ENCODE data around the gene MTMR1. TPM values are rescaled to one million over a fixed set of nuclear protein-coding genes. Genes with fewer than 3 reads are reported as not detected.

MTMR1 gene
- total RNA-seq, 6 experiments from 2014 or later, result 9.0 to 20.6 (median 20.2) TPM

GRCh38 chrX:150765782-150766350, 72.7 kb downstream of the MTMR1 start:
- H3K27ac Mint-ChIP-seq, result no peak overlapping the region
- no peak for DNase-seq
- no peaks in the 10 kb centered on the region for H3K4me1 Mint-ChIP-seq (ENCODE audit: low read depth)

GRCh38 chrX:150766351-150767044, 73.3 kb downstream of the MTMR1 start:
- TF ChIP-seq CTCF (IDR thresholded peaks at IDR 0.05), result no peak; the same call in 1 of the 2 replicates
- Mint-ChIP-seq H3K36me3 (ENCODE audit: low read depth) (no peaks in the 10 kb centered on the region), H3K27ac (peak overlapping the region; percentile 36; the same call in 1 of the 2 replicates), H3K9me3 (no peaks in the 10 kb centered on the region), H3K4me1 (ENCODE audit: low read depth) (no peaks in the 10 kb centered on the region), H3K27me3 (ENCODE audit: insufficient read depth) (no peaks in the 10 kb centered on the region; the same call in 1 of the 2 replicates), H3K4me3 (no peak overlapping the region)
- DNase-seq, result no peak

More at GRCh38 chrX:150765782-150766350, 72.7 kb downstream of the MTMR1 start:
- H3K36me3 Mint-ChIP-seq (ENCODE audit: low read depth), result no peaks in the 10 kb centered on the region
- H3K27me3 Mint-ChIP-seq (ENCODE audit: insufficient read depth), result no peaks in the 10 kb centered on the region; the same call in 1 of the 2 replicates
- H3K4me3 Mint-ChIP-seq, result no peak overlapping the region
- no peak for TF ChIP-seq CTCF (IDR thresholded peaks at IDR 0.05)
- no peaks in the 10 kb centered on the region for H3K9me3 Mint-ChIP-seq

DNA sequence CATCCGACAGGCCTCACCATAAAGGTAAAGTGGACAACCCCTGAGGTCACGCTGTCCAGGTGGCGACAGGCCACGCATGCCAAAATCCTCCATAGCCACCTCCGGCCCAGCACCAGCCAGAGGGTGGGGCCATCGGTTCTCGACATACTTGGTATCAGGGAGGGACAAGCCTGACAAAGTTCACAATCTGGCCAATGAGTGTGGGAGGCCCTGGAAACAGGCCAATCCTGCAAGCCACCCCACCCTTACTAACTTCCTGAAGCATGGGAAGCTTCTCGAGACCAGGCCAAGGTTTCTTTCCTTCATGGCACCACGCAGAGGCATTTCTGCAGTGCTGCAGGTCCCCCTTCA, 73.8 kb downstream of the MTMR1 start:
- H3K4me3 Mint-ChIP-seq, result no peak overlapping the region
- H3K9me3 Mint-ChIP-seq, result no peaks in the 10 kb centered on the region
- no peaks in the 10 kb centered on the region for H3K4me1 Mint-ChIP-seq (ENCODE audit: low read depth)
- no peak for DNase-seq
- no peak overlapping the region for H3K27ac Mint-ChIP-seq
- no peaks in the 10 kb centered on the region; the same call in 1 of the 2 replicates for H3K27me3 Mint-ChIP-seq (ENCODE audit: insufficient read depth)
- H3K36me3 Mint-ChIP-seq (ENCODE audit: low read depth), result no peaks in the 10 kb centered on the region
- TF ChIP-seq CTCF (IDR thresholded peaks at IDR 0.05), result no peak

GRCh38 chrX:150767475-150768131, 74.4 kb downstream of the MTMR1 start:
- no peak overlapping the region for H3K4me3 Mint-ChIP-seq
- H3K27ac Mint-ChIP-seq, result no peak overlapping the region; the same call in 1 of the 2 replicates
- TF ChIP-seq CTCF (IDR thresholded peaks at IDR 0.05), result no peak
- no peaks in the 10 kb centered on the region; the same call in 1 of the 2 replicates for H3K27me3 Mint-ChIP-seq (ENCODE audit: insufficient read depth)
- no peaks in the 10 kb centered on the region for H3K36me3 Mint-ChIP-seq (ENCODE audit: low read depth)
- DNase-seq, result peak; percentile 35
- H3K9me3 Mint-ChIP-seq, result no peaks in the 10 kb centered on the region
- H3K4me1 Mint-ChIP-seq (ENCODE audit: low read depth), result no peaks in the 10 kb centered on the region

DNA sequence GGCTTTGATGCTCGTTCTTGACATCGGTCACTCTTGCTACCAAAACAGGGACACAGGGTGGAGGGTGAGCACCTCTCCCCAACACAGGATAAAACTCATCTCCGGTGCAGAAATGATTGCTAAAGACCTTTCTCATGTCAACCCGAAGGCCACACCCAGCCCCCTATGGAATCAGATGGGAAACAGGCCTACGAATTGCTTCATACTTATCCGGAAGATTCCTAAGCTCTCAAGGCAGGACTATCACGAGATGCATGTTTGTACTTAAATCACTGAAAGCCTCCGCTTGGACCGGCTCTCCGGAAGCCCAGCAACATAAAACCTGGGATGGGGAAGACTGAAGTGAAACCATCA, 74.9 kb downstream of the MTMR1 start:
- no peaks in the 10 kb centered on the region for H3K4me1 Mint-ChIP-seq (ENCODE audit: low read depth)
- no peak for TF ChIP-seq CTCF (IDR thresholded peaks at IDR 0.05)
- DNase-seq, result no peak

More for the DNA sequence above, 74.9 kb downstream of the MTMR1 start:
- no peak overlapping the region; the same call in 1 of the 2 replicates for H3K27ac Mint-ChIP-seq
- no peaks in the 10 kb centered on the region for H3K36me3 Mint-ChIP-seq (ENCODE audit: low read depth)
- no peak overlapping the region for H3K4me3 Mint-ChIP-seq
- H3K27me3 Mint-ChIP-seq (ENCODE audit: insufficient read depth), result no peaks in the 10 kb centered on the region; the same call in 1 of the 2 replicates
- H3K9me3 Mint-ChIP-seq, result no peaks in the 10 kb centered on the region

All from HFFc6 (cell line).